ENCODE measurements around the gene NDUFB6.
"Not testable (repeated sequence)": the region's sequence is repeated elsewhere in the genome, so short reads cannot be mapped to it uniquely, and the experiment has no call there.

The NDUFB6 gene

GRCh38 chr9:32570262-32570661 is 2.7 kb downstream of the NDUFB6 start:
- DNase-seq = no peak

GRCh38 chr9:32566770-32567169 is 6.2 kb downstream of the NDUFB6 start:
- DNase-seq = no peak

- no peak for DNase-seq
Measured at GRCh38 chr9:32565967-32566366, 7.0 kb downstream of the NDUFB6 start.

GRCh38 chr9:32558408-32558934 is 14.5 kb downstream of the NDUFB6 start:
- no peak for DNase-seq

- no peak for DNase-seq
Measured at GRCh38 chr9:32554591-32554990, 18.4 kb downstream of the NDUFB6 start.

GRCh38 chr9:32554107-32554506 is 18.9 kb downstream of the NDUFB6 start:
- DNase-seq = no peak

- DNase-seq = peak; percentile 86
Measured at GRCh38 chr9:32552172-32552872, 20.6 kb downstream of the NDUFB6 start, which contains the start of the genes SMIM27 and TOPORS. TSS of gene SMIM27 (plus strand) at chr9:32552327. CDS start at chr9:32552435, 108 bp downstream. TSS of gene TOPORS (minus strand) at chr9:32552586. CDS start at chr9:32552436, 150 bp downstream.

GRCh38 chr9:32551276-32552051 is 21.5 kb downstream of the NDUFB6 start:
- DNase-seq = peak; percentile 30

GRCh38 chr9:32550562-32551275 is 22.2 kb downstream of the NDUFB6 start:
- DNase-seq = peak; percentile 93

- no peak for DNase-seq
Measured at GRCh38 chr9:32550150-32550561, 22.8 kb downstream of the NDUFB6 start.

GRCh38 chr9:32548213-32548612 is 24.7 kb downstream of the NDUFB6 start:
- not testable (repeated sequence) for DNase-seq

GRCh38 chr9:32545884-32546283 is 27.1 kb downstream of the NDUFB6 start:
- no peak for DNase-seq

GRCh38 chr9:32543047-32543446 is 29.9 kb downstream of the NDUFB6 start:
- no peak for DNase-seq

- DNase-seq = no peak
Measured at GRCh38 chr9:32533816-32534215, 39.1 kb downstream of the NDUFB6 start.

GRCh38 chr9:32533336-32533735 is 39.6 kb downstream of the NDUFB6 start:
- no peak for DNase-seq

- no peak for DNase-seq
Measured at GRCh38 chr9:32526707-32527048, 46.3 kb downstream of the NDUFB6 start.

- DNase-seq = peak; percentile 85
Measured at GRCh38 chr9:32526041-32526706, 46.8 kb downstream of the NDUFB6 start, which contains the start of gene RIGI. TSS of gene RIGI (minus strand) at chr9:32526196. CDS start at chr9:32526166, 30 bp downstream.

- DNase-seq = no peak
Measured at GRCh38 chr9:32525709-32526030, 47.3 kb downstream of the NDUFB6 start.

GRCh38 chr9:32524892-32525708 is 47.9 kb downstream of the NDUFB6 start:
- DNase-seq = no peak

- DNase-seq = not testable (repeated sequence)
Measured at GRCh38 chr9:32524558-32524891, 48.4 kb downstream of the NDUFB6 start.

GRCh38 chr9:32523910-32524309 is 49.0 kb downstream of the NDUFB6 start:
- no peak for DNase-seq

GRCh38 chr9:32518276-32518675 is 54.7 kb downstream of the NDUFB6 start:
- DNase-seq = no peak
